GM10266 (cell line): ENCODE measurements around the gene LRP1B.

ENCODE experiments used
- DNase-seq: peaks from one replicate; pipeline ENCODE4 v3.0.0; 2012; ENCODE audit errors: extremely low spot score
- TF ChIP-seq, protein P1 (sequence below): IDR thresholded peaks from 2 replicates; pipeline ENCODE4 v1.5.1; 2012; ENCODE audit warnings: mild to moderate bottlenecking, low read depth; ENCODE audit not compliant: control insufficient read depth, insufficient read depth; ENCODE audit errors: missing control alignments

Gene LRP1B

GRCh38 chr2:141871913-141872634, 258.7 kb downstream of the LRP1B start:
- TF ChIP-seq, protein P1, sequence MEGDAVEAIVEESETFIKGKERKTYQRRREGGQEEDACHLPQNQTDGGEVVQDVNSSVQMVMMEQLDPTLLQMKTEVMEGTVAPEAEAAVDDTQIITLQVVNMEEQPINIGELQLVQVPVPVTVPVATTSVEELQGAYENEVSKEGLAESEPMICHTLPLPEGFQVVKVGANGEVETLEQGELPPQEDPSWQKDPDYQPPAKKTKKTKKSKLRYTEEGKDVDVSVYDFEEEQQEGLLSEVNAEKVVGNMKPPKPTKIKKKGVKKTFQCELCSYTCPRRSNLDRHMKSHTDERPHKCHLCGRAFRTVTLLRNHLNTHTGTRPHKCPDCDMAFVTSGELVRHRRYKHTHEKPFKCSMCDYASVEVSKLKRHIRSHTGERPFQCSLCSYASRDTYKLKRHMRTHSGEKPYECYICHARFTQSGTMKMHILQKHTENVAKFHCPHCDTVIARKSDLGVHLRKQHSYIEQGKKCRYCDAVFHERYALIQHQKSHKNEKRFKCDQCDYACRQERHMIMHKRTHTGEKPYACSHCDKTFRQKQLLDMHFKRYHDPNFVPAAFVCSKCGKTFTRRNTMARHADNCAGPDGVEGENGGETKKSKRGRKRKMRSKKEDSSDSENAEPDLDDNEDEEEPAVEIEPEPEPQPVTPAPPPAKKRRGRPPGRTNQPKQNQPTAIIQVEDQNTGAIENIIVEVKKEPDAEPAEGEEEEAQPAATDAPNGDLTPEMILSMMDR = no peak
- DNase-seq = no peak

DNA sequence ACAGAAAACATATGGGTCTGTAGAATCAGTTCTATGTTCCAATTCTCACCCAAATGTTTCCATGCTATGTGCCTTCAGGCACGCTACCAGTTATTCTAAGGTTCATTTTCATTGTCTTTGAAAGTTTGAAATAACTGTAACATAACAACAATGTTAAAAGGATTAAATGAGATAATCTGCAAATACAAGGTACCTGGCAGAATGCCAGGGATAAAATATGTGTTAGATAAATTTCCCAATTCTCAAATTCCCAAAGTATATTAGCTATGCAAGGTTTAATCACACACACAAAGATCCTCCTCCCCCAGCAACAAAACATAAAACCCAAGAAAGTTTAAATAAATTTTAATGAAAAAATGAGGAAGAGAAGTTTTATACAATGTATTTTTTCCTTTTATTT, 261.2 kb downstream of the LRP1B start:
- TF ChIP-seq, protein P1 = no peak
- DNase-seq = no peak

DNA sequence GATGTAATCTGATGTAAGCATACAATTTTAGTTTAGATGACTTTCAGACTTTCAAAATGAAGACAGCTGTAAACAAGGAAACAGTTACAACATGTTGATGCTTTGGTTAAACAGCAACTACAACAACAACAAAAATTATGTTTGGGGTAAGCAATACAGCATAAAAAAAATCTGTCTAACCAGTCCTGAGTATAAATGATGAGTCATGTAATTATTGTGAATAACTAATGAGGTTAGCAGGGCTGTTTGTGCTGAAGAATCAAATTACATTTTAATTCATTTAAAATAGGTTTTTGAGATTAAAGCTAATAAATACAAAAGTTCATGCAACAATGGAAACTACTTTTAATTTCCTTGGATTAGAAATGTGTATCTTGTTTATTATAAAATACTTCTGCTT, 266.9 kb downstream of the LRP1B start:
- TF ChIP-seq, protein P1 = no peak
- DNase-seq = no peak

DNA sequence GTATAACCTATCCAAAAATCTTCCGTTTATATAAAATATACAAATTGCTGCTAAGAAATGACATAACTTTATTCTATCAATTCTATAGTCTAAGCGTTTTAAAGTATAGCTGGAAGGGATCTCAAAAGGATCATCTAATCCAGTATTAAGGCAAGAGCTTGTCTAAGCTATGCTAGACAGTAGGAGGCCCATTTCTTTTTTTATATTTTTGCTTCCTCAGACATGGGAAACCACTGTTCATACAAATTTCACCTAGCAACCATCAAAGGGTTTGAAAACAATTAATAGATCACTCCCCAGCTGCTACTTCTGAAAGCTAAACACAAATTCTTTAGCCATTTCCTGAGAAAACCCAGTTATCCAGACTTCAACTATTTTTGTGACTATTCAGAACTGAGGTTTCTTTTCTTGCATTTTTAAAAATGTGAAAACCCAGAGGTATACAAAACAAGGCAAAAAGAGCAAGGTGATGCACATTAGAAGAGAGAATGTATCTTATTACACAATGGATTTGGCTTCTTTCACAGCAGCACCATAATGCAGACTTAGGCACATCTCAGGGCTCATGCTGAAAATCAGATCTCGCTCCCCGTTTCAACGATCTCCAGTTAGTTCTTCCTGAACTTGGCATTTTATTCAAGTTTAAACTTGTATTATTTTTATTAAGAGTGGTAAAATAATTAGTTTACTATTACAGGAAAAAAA, 274.4 kb downstream of the LRP1B start:
- TF ChIP-seq, protein P1 = no peak
- DNase-seq = no peak

- TF ChIP-seq, protein P1 = no peak
- DNase-seq = no peak
Observed at GRCh38 chr2:141848191-141848590, 282.6 kb downstream of the LRP1B start.

DNA sequence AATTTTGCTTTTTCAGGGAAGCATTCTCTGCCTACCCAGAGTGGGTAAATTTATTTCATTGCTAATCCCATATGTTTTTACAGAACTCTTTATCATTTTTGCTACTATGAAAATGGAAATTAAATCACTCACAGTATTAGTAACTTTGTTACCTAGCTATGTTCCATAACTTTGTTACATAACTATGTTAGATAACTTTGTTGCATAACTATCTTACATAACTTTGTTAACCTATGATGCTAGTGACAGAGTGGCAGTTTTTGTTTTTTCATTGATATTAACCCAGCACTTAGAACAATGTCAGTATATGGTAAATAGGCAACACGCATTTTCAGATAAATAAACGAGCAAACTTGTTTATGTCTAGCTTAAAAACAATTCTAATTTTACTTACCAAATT, 286.6 kb downstream of the LRP1B start:
- TF ChIP-seq, protein P1 = no peak
- no peak for DNase-seq

- DNase-seq = no peak
- TF ChIP-seq, protein P1 = no peak
Observed at GRCh38 chr2:141835103-141835502, 295.7 kb downstream of the LRP1B start.
